ENCODE results near the gene TMEM245. TPM values are rescaled to one million over a fixed set of nuclear protein-coding genes. Genes with fewer than 3 reads are reported as not detected.
"Not testable (repeated sequence)": the region's sequence is repeated elsewhere in the genome, so short reads cannot be mapped to it uniquely, and the experiment has no call there.

TMEM245 gene
- total and polyA plus RNA-seq, 2 donors (not counting 1 experiment from before 2014, with no cell fraction given): 6.3 to 34.3 TPM

DNA sequence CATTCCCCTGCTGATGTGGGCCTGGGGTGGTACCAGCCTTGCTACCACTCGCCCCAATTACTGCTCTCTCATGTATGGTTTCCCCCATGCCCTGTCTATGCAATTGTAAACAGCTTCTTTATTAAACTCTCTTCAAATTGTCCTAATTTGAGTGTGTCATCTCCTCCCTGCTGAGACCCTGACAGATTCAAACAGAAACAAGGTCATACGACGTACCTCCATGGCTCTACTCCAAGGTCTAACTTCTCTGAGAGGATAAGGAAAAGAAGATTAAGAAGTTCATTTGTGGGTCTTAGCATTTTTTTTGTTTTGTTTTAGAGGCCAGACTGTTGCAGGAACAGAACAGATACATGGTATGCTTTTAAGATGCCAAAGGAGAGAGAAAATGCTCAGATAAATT, 147.6 kb downstream of the TMEM245 start:
- 100% methylated on average over 1 of the region's 3 CpGs for WGBS (ENCODE audit: insufficient coverage)
- CTCF ChIA-PET: interaction anchor here (0.8 kb wide), 1 partner anchor 18 kb away, joined by 5 read pairs; no protein-coding TSS in a partner anchor
- Mint-ChIP-seq H3K4me3 (no peak overlapping the region), H3K4me1 (no peaks in the 10 kb centered on the region), H3K9me3 (ENCODE audit: insufficient read depth) (peaks cover 9% of the 10 kb centered on the region), H3K27ac (no peak overlapping the region), H3K27me3 (no peaks in the 10 kb centered on the region)
- Histone ChIP-seq H3K9me3 (ENCODE audit: control extremely low read depth in 1 of 3, control insufficient read depth in 2 of 3, insufficient read depth in 1 of 3, low read length in 2 of 3) (peaks cover 0 to 4% (median 3%) of the 10 kb centered on the region in 3 donors), H3K27ac (ENCODE audit: low read length in 2 of 2) (no peak overlapping the region), H4K20me1 (ENCODE audit: control insufficient read depth, insufficient read depth, low read length, poor library complexity, severe bottlenecking) (no peaks in the 10 kb centered on the region), H3K4me1 (ENCODE audit: control insufficient read depth in 2 of 2, insufficient read depth in 2 of 2, low read length in 2 of 2) (no peaks in the 10 kb centered on the region), H3K9ac (ENCODE audit: low read length) (no peak overlapping the region), H3K27me3 (replicated peaks in 1 of 4; ENCODE audit: control extremely low read depth in 1 of 4, control insufficient read depth in 3 of 4, insufficient read depth in 4 of 4, low read length in 3 of 4) (no peaks in the 10 kb centered on the region), H3K4me2 (replicated peaks; ENCODE audit: low read depth, low read length, poor library complexity, severe bottlenecking) (no peak overlapping the region), H2AFZ (ENCODE audit: insufficient read depth, low read depth, low read length, poor library complexity, severe bottlenecking) (no peak overlapping the region), H3K4me3 (ENCODE audit: control extremely low read depth in 1 of 5, extremely low read depth in 1 of 5, insufficient read depth in 1 of 5, low read depth in 2 of 5, low read length in 4 of 5) (no peak overlapping the region), H3K79me2 (ENCODE audit: control insufficient read depth, insufficient read depth, low read length) (no peaks in the 10 kb centered on the region), H3K36me3 (replicated peaks in 1 of 2; ENCODE audit: control extremely low read depth in 1 of 2, control insufficient read depth in 1 of 2, extremely low read depth in 1 of 2, insufficient read depth in 2 of 2, low read length in 1 of 2) (peaks cover 0 to 1% of the 10 kb centered on the region in 2 experiments)
- intact Hi-C loops (cut with micrococcal nuclease): no loop called here
- TF ChIP-seq, protein P1, sequence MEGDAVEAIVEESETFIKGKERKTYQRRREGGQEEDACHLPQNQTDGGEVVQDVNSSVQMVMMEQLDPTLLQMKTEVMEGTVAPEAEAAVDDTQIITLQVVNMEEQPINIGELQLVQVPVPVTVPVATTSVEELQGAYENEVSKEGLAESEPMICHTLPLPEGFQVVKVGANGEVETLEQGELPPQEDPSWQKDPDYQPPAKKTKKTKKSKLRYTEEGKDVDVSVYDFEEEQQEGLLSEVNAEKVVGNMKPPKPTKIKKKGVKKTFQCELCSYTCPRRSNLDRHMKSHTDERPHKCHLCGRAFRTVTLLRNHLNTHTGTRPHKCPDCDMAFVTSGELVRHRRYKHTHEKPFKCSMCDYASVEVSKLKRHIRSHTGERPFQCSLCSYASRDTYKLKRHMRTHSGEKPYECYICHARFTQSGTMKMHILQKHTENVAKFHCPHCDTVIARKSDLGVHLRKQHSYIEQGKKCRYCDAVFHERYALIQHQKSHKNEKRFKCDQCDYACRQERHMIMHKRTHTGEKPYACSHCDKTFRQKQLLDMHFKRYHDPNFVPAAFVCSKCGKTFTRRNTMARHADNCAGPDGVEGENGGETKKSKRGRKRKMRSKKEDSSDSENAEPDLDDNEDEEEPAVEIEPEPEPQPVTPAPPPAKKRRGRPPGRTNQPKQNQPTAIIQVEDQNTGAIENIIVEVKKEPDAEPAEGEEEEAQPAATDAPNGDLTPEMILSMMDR (IDR thresholded peaks at IDR 0.05): no peak
- TF ChIP-seq EZH2 (IDR thresholded peaks at IDR 0.05; ENCODE audit: borderline replicate concordance, insufficient read depth, low read depth, low read length, poor library complexity, severe bottlenecking): no peak
- POLR2A ChIA-PET: no interaction called here
- no peak for ATAC-seq (ENCODE audit: low read depth)
- no peak for DNase-seq

DNA sequence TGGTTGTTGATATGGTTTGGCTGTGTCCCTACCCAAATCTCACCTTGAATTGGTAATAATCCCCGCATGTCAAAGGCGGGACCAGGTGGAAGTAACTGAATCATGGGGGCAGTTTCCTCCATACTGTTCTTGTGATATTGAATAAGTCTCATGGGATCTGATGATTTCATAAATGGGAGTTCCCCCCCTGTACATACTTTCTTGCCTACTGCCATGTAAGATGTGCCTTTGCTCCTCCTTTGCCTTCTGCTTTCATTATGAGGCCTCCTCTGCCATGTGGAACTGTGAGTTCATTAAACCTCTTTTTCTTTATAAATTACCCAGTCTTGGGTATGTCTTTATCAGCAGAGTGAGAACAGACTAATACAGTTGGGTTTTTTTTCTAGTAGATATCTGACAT, 148.4 kb downstream of the TMEM245 start:
- ATAC-seq (ENCODE audit: low read depth); H3K79me2 ChIP-seq (ENCODE audit: control insufficient read depth, insufficient read depth, low read length); DNase-seq; H3K9me3 Mint-ChIP-seq (ENCODE audit: insufficient read depth); H2AFZ ChIP-seq (ENCODE audit: insufficient read depth, low read depth, low read length, poor library complexity, severe bottlenecking); intact Hi-C loops (cut with micrococcal nuclease); H3K4me3 ChIP-seq (ENCODE audit: control extremely low read depth in 1 of 5, extremely low read depth in 1 of 5, insufficient read depth in 1 of 5, low read depth in 2 of 5, low read length in 4 of 5); H3K27me3 Mint-ChIP-seq; POLR2A ChIA-PET; H3K36me3 ChIP-seq (replicated peaks in 1 of 2; ENCODE audit: control extremely low read depth in 1 of 2, control insufficient read depth in 1 of 2, extremely low read depth in 1 of 2, insufficient read depth in 2 of 2, low read length in 1 of 2); H3K27ac ChIP-seq (ENCODE audit: low read length in 2 of 2); H3K27ac Mint-ChIP-seq; H3K4me2 ChIP-seq (replicated peaks; ENCODE audit: low read depth, low read length, poor library complexity, severe bottlenecking); H3K27me3 ChIP-seq (replicated peaks in 1 of 4; ENCODE audit: control extremely low read depth in 1 of 4, control insufficient read depth in 3 of 4, insufficient read depth in 4 of 4, low read length in 3 of 4); H3K4me1 ChIP-seq (ENCODE audit: control insufficient read depth in 2 of 2, insufficient read depth in 2 of 2, low read length in 2 of 2); H4K20me1 ChIP-seq (ENCODE audit: control insufficient read depth, insufficient read depth, low read length, poor library complexity, severe bottlenecking); H3K4me1 Mint-ChIP-seq; H3K9me3 ChIP-seq (ENCODE audit: control extremely low read depth in 1 of 3, control insufficient read depth in 2 of 3, insufficient read depth in 1 of 3, low read length in 2 of 3); H3K9ac ChIP-seq (ENCODE audit: low read length); H3K4me3 Mint-ChIP-seq: not testable (repeated sequence)
- CTCF ChIA-PET: interaction anchor here (1.1 kb wide), 1 partner anchor 15 kb away, joined by 3 read pairs; no protein-coding TSS in a partner anchor
- WGBS (ENCODE audit: insufficient coverage): no CpG with 5 or more reads among the region's 2 CpGs
